Activated CD8-positive, alpha-beta T cell treated with anti-CD3 and anti-CD28 coated beads for 36 hours (primary cell): ENCODE results near the gene ORC6. TPM values are rescaled to one million over a fixed set of nuclear protein-coding genes. Genes with fewer than 3 reads are reported as not detected.

Experiments used
- ATAC-seq: fragments of 200-7000 bp; cut with Tn5 transposase; one replicate; pipeline ENCODE4 v1.10.0; 2021; ENCODE audit warnings: mild to moderate bottlenecking, moderate library complexity
- CTCF ChIA-PET: fragments of 350-600 bp; sonication (Branson Sonifier 250); formaldehyde crosslinking; loops from one replicate; lab custom pipeline; 2021; ENCODE audit warnings: antibody characterized with exemption; lab: Charles Lee
- POLR2A ChIA-PET: fragments of 350-600 bp; sonication (Branson Sonifier 250); formaldehyde crosslinking; loops from one replicate; lab custom pipeline; 2021; ENCODE audit warnings: antibody characterized with exemption; lab: Charles Lee
- DNase-seq: peaks from one replicate; pipeline ENCODE4 v3.0.0-alpha.2; 2020
- H3K27ac Mint-ChIP-seq: one replicate; pipeline ENCODE4 v1.8.0; 2021; ENCODE audit warnings: mild to moderate bottlenecking, mixed read lengths
- H3K27me3 Mint-ChIP-seq: one replicate; pipeline ENCODE4 v1.8.0; 2021; ENCODE audit warnings: mixed read lengths
- H3K36me3 Mint-ChIP-seq: one replicate; pipeline ENCODE4 v1.8.0; 2021; ENCODE audit warnings: low read depth, mixed read lengths
- H3K4me1 Mint-ChIP-seq: one replicate; pipeline ENCODE4 v1.8.0; 2021; ENCODE audit warnings: low read depth, mixed read lengths
- H3K4me3 Mint-ChIP-seq: one replicate; pipeline ENCODE4 v1.8.0; 2021; ENCODE audit warnings: mild to moderate bottlenecking, moderate library complexity, mixed read lengths
- H3K9me3 Mint-ChIP-seq: one replicate; pipeline ENCODE4 v1.8.0; 2021; ENCODE audit warnings: mixed read lengths
- intact Hi-C: fragments of 100-400 bp; cut with micrococcal nuclease; formaldehyde crosslinking; loops from one replicate; pipeline ENCODE4 v1.10.0; 2022
- total RNA-seq, 2 experiments: library from RNA; stranded (reverse); gene quantifications; one replicate each; pipeline ENCODE4 v1.2.3, GENCODE V29; 2021
- TF ChIP-seq, protein P1 (sequence below): fragments of 200-600 bp; IDR thresholded peaks from one replicate; pipeline ENCODE4 v1.8.0; 2022; ENCODE audit warnings: antibody characterized with exemption, mild to moderate bottlenecking

Gene ORC6
- total RNA-seq, 2 experiments from 2014 or later: 49.2 to 51.6 TPM

DNA sequence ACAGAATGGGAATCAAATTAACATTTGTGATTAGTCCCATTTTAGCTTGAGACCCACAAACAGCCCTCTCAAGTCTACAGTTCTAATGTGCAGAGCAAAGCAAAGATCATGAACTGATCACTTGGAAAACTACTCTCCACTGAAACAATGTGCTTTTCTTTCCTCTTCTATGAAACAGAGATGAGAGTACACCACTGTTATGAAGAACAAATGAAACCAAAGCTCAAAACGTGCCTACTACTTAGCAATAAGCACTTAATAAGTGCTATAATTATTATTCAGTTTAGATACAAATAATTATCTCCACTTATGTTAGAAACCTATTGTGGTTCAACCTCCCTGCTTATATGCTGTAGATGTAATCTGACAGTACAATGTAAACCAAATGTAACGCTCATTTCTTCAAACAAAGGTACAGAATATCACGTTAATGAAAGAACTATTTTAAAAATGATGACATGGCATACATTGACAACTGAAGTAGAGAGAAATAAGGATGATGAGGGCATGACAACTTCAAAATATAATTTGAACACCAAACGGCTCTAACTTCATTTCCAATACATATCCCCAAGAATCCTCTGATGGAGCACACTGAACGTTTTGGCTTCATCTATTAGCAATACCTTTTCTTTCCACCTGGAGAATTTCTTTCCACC, 2.5 kb upstream of the ORC6 start:
- no peak for DNase-seq
- TF ChIP-seq, protein P1, sequence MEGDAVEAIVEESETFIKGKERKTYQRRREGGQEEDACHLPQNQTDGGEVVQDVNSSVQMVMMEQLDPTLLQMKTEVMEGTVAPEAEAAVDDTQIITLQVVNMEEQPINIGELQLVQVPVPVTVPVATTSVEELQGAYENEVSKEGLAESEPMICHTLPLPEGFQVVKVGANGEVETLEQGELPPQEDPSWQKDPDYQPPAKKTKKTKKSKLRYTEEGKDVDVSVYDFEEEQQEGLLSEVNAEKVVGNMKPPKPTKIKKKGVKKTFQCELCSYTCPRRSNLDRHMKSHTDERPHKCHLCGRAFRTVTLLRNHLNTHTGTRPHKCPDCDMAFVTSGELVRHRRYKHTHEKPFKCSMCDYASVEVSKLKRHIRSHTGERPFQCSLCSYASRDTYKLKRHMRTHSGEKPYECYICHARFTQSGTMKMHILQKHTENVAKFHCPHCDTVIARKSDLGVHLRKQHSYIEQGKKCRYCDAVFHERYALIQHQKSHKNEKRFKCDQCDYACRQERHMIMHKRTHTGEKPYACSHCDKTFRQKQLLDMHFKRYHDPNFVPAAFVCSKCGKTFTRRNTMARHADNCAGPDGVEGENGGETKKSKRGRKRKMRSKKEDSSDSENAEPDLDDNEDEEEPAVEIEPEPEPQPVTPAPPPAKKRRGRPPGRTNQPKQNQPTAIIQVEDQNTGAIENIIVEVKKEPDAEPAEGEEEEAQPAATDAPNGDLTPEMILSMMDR: no peak
- Mint-ChIP-seq H3K27ac (no peak overlapping the region), H3K36me3 (peaks cover 14% of the 10 kb centered on the region), H3K4me1 (peaks cover 53% of the 10 kb centered on the region), H3K27me3 (no peaks in the 10 kb centered on the region), H3K9me3 (no peaks in the 10 kb centered on the region), H3K4me3 (no peak overlapping the region)
- POLR2A ChIA-PET: interaction anchor here (1.0 kb wide), 1 partner anchor 9 kb away, joined by 3 read pairs; no protein-coding TSS in a partner anchor
- no peak for ATAC-seq
- intact Hi-C loops: no loop called here
- CTCF ChIA-PET: interaction anchor here (1.0 to 1.9 kb wide), 4 partner anchors 10 to 243 kb away, joined by 3 to 9 read pairs (median 4); no protein-coding TSS in a partner anchor

GRCh38 chr16:46687486-46687885, 2.0 kb upstream of the ORC6 start:
- TF ChIP-seq, protein P1: no peak
- H3K36me3 Mint-ChIP-seq: peaks cover 19% of the 10 kb centered on the region
- H3K4me1 Mint-ChIP-seq: peaks cover 54% of the 10 kb centered on the region
- intact Hi-C loops: no loop called here
- POLR2A ChIA-PET: interaction anchor here (1.0 kb wide), 1 partner anchor 10 kb away, joined by 3 read pairs; no protein-coding TSS in a partner anchor
- no peak overlapping the region for H3K4me3 Mint-ChIP-seq
- no peaks in the 10 kb centered on the region for H3K9me3 Mint-ChIP-seq
- ATAC-seq: no peak
- no peak overlapping the region for H3K27ac Mint-ChIP-seq
- no peaks in the 10 kb centered on the region for H3K27me3 Mint-ChIP-seq
- CTCF ChIA-PET: interaction anchor here (1.3 to 1.9 kb wide), 2 partner anchors 10 to 14 kb away, joined by 4 to 9 read pairs; no protein-coding TSS in a partner anchor
- no peak for DNase-seq

DNA sequence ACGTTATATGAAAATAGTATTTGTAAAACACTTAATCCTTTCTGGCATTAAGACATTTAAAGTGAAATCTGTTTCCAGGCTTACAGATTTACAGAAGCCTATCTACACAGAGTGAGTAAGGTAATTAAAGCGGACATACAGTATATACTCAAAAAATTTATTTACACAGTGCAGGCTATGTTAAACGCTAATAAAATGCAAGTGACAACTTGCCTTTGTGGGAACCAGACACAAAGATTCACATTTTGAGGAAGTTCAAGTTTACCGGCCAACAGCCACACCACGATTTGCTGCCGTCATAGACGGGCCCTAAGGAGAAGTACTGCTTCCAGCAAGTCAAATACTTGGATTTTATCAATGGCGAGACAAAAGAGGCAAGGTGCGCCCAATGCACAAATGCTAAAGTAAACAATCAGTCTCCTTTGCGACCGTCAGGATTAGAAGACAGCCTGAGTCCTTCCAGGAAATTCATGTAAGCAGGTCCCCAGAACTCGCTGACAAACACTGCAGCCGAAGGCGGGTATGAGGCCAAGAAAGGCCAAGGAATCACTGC, 1.3 kb upstream of the ORC6 start:
- no peak overlapping the region for H3K27ac Mint-ChIP-seq
- H3K27me3 Mint-ChIP-seq: no peaks in the 10 kb centered on the region
- POLR2A ChIA-PET: no interaction called here
- H3K9me3 Mint-ChIP-seq: no peaks in the 10 kb centered on the region
- H3K4me1 Mint-ChIP-seq: peaks cover 53% of the 10 kb centered on the region
- CTCF ChIA-PET: no interaction called here
- no peak for DNase-seq
- intact Hi-C loops: no loop called here
- no peak for ATAC-seq
- no peak overlapping the region for H3K4me3 Mint-ChIP-seq
- H3K36me3 Mint-ChIP-seq: peaks cover 24% of the 10 kb centered on the region
- TF ChIP-seq, protein P1: peak; percentile 56

GRCh38 chr16:46688654-46689364, 650 bp upstream of the ORC6 start, which contains the start of gene VPS35:
Gene VPS35 (minus strand): TSS chr16:46689178. CDS start chr16:46689133, 45 bp downstream.
- Mint-ChIP-seq H3K4me3 (no peak within 1 kb of the TSS), H3K36me3 (peaks cover 27% of the 10 kb centered on the region), H3K4me1 (peaks cover 48% of the 10 kb centered on the region), H3K27ac (no peak within 1 kb of the TSS), H3K27me3 (no peaks in the 10 kb centered on the region), H3K9me3 (no peaks in the 10 kb centered on the region)
- ATAC-seq (peak; percentile 92), DNase-seq (peak; percentile 100)
- intact Hi-C loops: no loop called here
- ChIA-PET POLR2A (interaction anchor here (0.7 to 1.6 kb wide), 4 partner anchors 11 to 133 kb away, joined by 3 to 7 read pairs (median 4); no protein-coding TSS in a partner anchor), CTCF (interaction anchor here (1.2 to 1.4 kb wide), 2 partner anchors 20 to 139 kb away, joined by 3 to 4 read pairs; no protein-coding TSS in a partner anchor)
- TF ChIP-seq, protein P1: peak; percentile 9
